NCI-H526 treated with DMSO at 0.1 percent for 48 hours (cell line): ENCODE measurements around the gene SMG6.
"Not testable (repeated sequence)": the region's sequence is repeated elsewhere in the genome, so short reads cannot be mapped to it uniquely, and the experiment has no call there.

Experiments
- DNase-seq: peaks from one replicate; lab custom pipeline; 2025; lab: John Stamatoyannopoulos, UW

The SMG6 gene

GRCh38 chr17:2304931-2305330 lies 1.3 kb upstream of the SMG6 start:
- DNase-seq, result no peak

- no peak for DNase-seq
Measured at GRCh38 chr17:2302778-2303203, 794 bp downstream of the SMG6 start.

GRCh38 chr17:2299756-2300155 lies 3.8 kb downstream of the SMG6 start:
- no peak for DNase-seq

- no peak for DNase-seq
Measured at GRCh38 chr17:2299136-2299535, 4.4 kb downstream of the SMG6 start.

- DNase-seq, result no peak
Measured at GRCh38 chr17:2297023-2297422, 6.6 kb downstream of the SMG6 start.

- DNase-seq, result no peak
Measured at GRCh38 chr17:2295575-2295974, 8.0 kb downstream of the SMG6 start.

GRCh38 chr17:2292100-2292499 lies 11.5 kb downstream of the SMG6 start:
- no peak for DNase-seq

- DNase-seq, result no peak
Measured at GRCh38 chr17:2289878-2290478, 13.6 kb downstream of the SMG6 start.

GRCh38 chr17:2283302-2283701 lies 20.3 kb downstream of the SMG6 start:
- DNase-seq, result no peak

- DNase-seq, result peak; percentile 4
Measured at GRCh38 chr17:2282297-2282873, 21.2 kb downstream of the SMG6 start.

- no peak for DNase-seq
Measured at GRCh38 chr17:2279707-2280106, 23.9 kb downstream of the SMG6 start.

- no peak for DNase-seq
Measured at GRCh38 chr17:2277429-2278170, 26.0 kb downstream of the SMG6 start.

GRCh38 chr17:2275722-2276121 lies 27.9 kb downstream of the SMG6 start:
- no peak for DNase-seq

- no peak for DNase-seq
Measured at GRCh38 chr17:2274414-2274813, 29.2 kb downstream of the SMG6 start.

- DNase-seq, result no peak
Measured at GRCh38 chr17:2271985-2272702, 31.4 kb downstream of the SMG6 start.

- DNase-seq, result no peak
Measured at GRCh38 chr17:2267354-2267753, 36.2 kb downstream of the SMG6 start.

- no peak for DNase-seq
Measured at GRCh38 chr17:2266865-2267228, 36.7 kb downstream of the SMG6 start.

- DNase-seq, result no peak
Measured at GRCh38 chr17:2266045-2266864, 37.3 kb downstream of the SMG6 start.

GRCh38 chr17:2265166-2265565 lies 38.4 kb downstream of the SMG6 start:
- not testable (repeated sequence) for DNase-seq

GRCh38 chr17:2264067-2264860 lies 39.3 kb downstream of the SMG6 start:
- DNase-seq, result no peak
